Gastrocnemius medialis (tissue), 4 donors: ENCODE measurements around the gene NCOA3.

Experiments
- CTCF ChIP-seq, 5 experiments: fragments of 450-650 bp in 3 of 5; fragments of 200-600 bp in 2 of 5; sonication (generic) in 2 of 5; IDR thresholded peaks in 4 of 5; conservative IDR thresholded peaks in 1 of 5; 1 replicate in 4 of 5; 2 replicates in 1 of 5; pipeline ENCODE4 v1.5.1; 2016 to 2019; ENCODE audit warnings: antibody characterized with exemption in 5 of 5, mild to moderate bottlenecking in 3 of 5, moderate library complexity in 3 of 5
- POLR2A ChIP-seq, 2 donors: fragments of 450-650 bp; IDR thresholded peaks; one replicate each; pipeline ENCODE4 v1.6.1; 2017; ENCODE audit warnings: antibody characterized with exemption in 2 of 2, mild to moderate bottlenecking in 2 of 2, moderate library complexity in 2 of 2

GRCh38 chr20:47611785-47612184, 110.1 kb downstream of the NCOA3 start:
- no peak for TF ChIP-seq CTCF (IDR thresholded peaks at IDR 0.05 in 4 of 5, conservative IDR thresholded peaks at IDR 0.05 in 1 of 5)
- no peak for TF ChIP-seq POLR2A (IDR thresholded peaks at IDR 0.05)
